SK-N-SH (cell line): ENCODE measurements around the gene ALG10B. TPM values are rescaled to one million over a fixed set of nuclear protein-coding genes. Genes with fewer than 3 reads are reported as not detected.
A peak's percentile ranks its signal among the peaks of the same experiment; 100 is the strongest.
"Not testable (repeated sequence)": the region's sequence is repeated elsewhere in the genome, so short reads cannot be mapped to it uniquely, and the experiment has no call there.

Experiments
- CTCF ChIA-PET: fragments of 300-600, 350-600 bp; formaldehyde crosslinking; extraction: SDS; loops from one replicate; lab custom pipeline; 2021; lab: Yijun Ruan, JAX
- POLR2A ChIA-PET: fragments of 350-600 bp; sonication (Branson Sonifier 250); formaldehyde crosslinking; extraction: SDS; loops from one replicate; lab custom pipeline; 2020; ENCODE audit warnings: antibody characterized with exemption, inconsistent platforms; lab: Yijun Ruan, JAX
- DNase-seq: peaks from one replicate; pipeline ENCODE4 v3.0.0; 2012
- H2AFZ ChIP-seq: fragments of 200-600 bp; sonication (generic); 2 replicates; pipeline ENCODE4 v1.8.1; 2016; ENCODE audit warnings: antibody characterized with exemption, mild to moderate bottlenecking, low read depth
- H3F3A ChIP-seq: fragments of 200-600 bp; sonication (generic); replicated peaks from 2 replicates; pipeline ENCODE3; 2016; ENCODE audit warnings: antibody characterized with exemption, mild to moderate bottlenecking; ENCODE audit not compliant: insufficient read depth
- H3K27ac ChIP-seq, 2 experiments: fragments of 200-500 bp in 1 of 2; fragments of 200-600 bp in 1 of 2; sonication (Bioruptor generic) in 1 of 2; sonication (generic), shearing (Covaris generic) in 1 of 2; 2 replicates each; pipeline versions ENCODE4 v1.5.1 to v1.6.1; 2014 to 2016; ENCODE audit warnings: low read depth in 2 of 2, inconsistent platforms in 1 of 2, low read length in 1 of 2, mild to moderate bottlenecking in 1 of 2, mixed read lengths in 1 of 2
- H3K27me3 ChIP-seq: fragments of 200-600 bp; sonication (generic), shearing (Covaris generic); 2 replicates; pipeline ENCODE4 v1.6.1; 2016; ENCODE audit warnings: mixed run types; ENCODE audit not compliant: insufficient read depth
- H3K36me3 ChIP-seq, 2 experiments: fragments of 200-500 bp in 1 of 2; fragments of 200-600 bp in 1 of 2; sonication (Bioruptor generic) in 1 of 2; sonication (generic) in 1 of 2; replicated peaks in 1 of 2; 2 replicates each; pipeline versions ENCODE3 to v1.5.1; 2014 to 2016; ENCODE audit warnings: low read length in 1 of 2, mild to moderate bottlenecking in 1 of 2; ENCODE audit not compliant: insufficient read depth in 2 of 2, control insufficient read depth in 1 of 2
- H3K4me1 ChIP-seq, 2 experiments: fragments of 200-500 bp in 1 of 2; fragments of 200-600 bp in 1 of 2; sonication (Bioruptor generic) in 1 of 2; sonication (generic), shearing (Covaris generic) in 1 of 2; 2 replicates each; pipeline versions ENCODE4 v1.5.1 to v1.6.1; 2014 to 2016; ENCODE audit warnings: low read depth in 1 of 2, low read length in 1 of 2, mixed run types in 1 of 2; ENCODE audit not compliant: insufficient read depth in 2 of 2, control insufficient read depth in 1 of 2
- H3K4me2 ChIP-seq: fragments of 200-600 bp; sonication (generic), shearing (Covaris generic); 2 replicates; pipeline ENCODE4 v1.6.1; 2017; ENCODE audit warnings: mixed run types
- H3K4me3 ChIP-seq, 2 experiments: fragments of 200-500 bp in 1 of 2; fragments of 200-600 bp in 1 of 2; sonication (Bioruptor generic) in 1 of 2; sonication (generic), shearing (Covaris generic) in 1 of 2; 2 replicates each; pipeline versions ENCODE4 v1.5.1 to v1.8.1; 2014 to 2016; ENCODE audit warnings: low read depth in 2 of 2, inconsistent platforms in 1 of 2, low read length in 1 of 2, mild to moderate bottlenecking in 1 of 2, mixed read lengths in 1 of 2, moderate library complexity in 1 of 2
- H3K79me2 ChIP-seq: fragments of 200-600 bp; sonication (generic); 2 replicates; pipeline ENCODE4 v1.8.1; 2017; ENCODE audit warnings: mild to moderate bottlenecking; ENCODE audit not compliant: insufficient read depth
- H3K9ac ChIP-seq: fragments of 200-600 bp; sonication (generic); 2 replicates; pipeline ENCODE4 v1.6.1; 2017; ENCODE audit warnings: mixed run types
- H3K9me2 ChIP-seq: fragments of 200-600 bp; sonication (generic); 2 replicates; pipeline ENCODE4 v1.6.1; 2017; ENCODE audit warnings: mixed run types
- H3K9me3 ChIP-seq: fragments of 200-600 bp; sonication (generic); 2 replicates; pipeline ENCODE4 v1.6.1; 2017; ENCODE audit warnings: mixed run types, mild to moderate bottlenecking, moderate library complexity
- H4K20me1 ChIP-seq: fragments of 200-600 bp; sonication (generic); 2 replicates; pipeline ENCODE4 v1.6.1; 2017; ENCODE audit warnings: mild to moderate bottlenecking, mixed run types; ENCODE audit not compliant: insufficient read depth
- CTCF ChIP-seq: fragments of 200-600 bp; sonication (generic); IDR thresholded peaks from 2 replicates; pipeline ENCODE4 v1.6.1; 2017; ENCODE audit warnings: antibody characterized with exemption, mild to moderate bottlenecking, moderate library complexity
- ELF1 ChIP-seq: IDR thresholded peaks from 2 replicates; pipeline ENCODE4 v1.4.0; 2012
- EP300 ChIP-seq, 2 experiments: IDR thresholded peaks; 2 replicates each; pipeline versions ENCODE4 v1.4.0 to v1.6.1; 2012; ENCODE audit warnings: borderline replicate concordance in 1 of 2, low read depth in 1 of 2, low read length in 1 of 2
- EZH2phosphoT487 ChIP-seq: fragments of 200-600 bp; sonication (generic); IDR thresholded peaks from 2 replicates; pipeline ENCODE4 v1.6.1; 2017; ENCODE audit warnings: low read depth, mixed run types, mild to moderate bottlenecking, antibody characterized with exemption, moderate library complexity, borderline replicate concordance
- FOXM1 ChIP-seq: IDR thresholded peaks from 2 replicates; pipeline ENCODE4 v1.4.0; 2012; ENCODE audit warnings: low read depth, mild to moderate bottlenecking
- GABPA ChIP-seq: IDR thresholded peaks from 2 replicates; pipeline ENCODE4 v1.4.0; 2012; ENCODE audit warnings: low read depth, mild to moderate bottlenecking
- GATA2 ChIP-seq: sonication (generic); formaldehyde crosslinking; IDR thresholded peaks from 2 replicates; pipeline ENCODE4 v1.5.0; 2020; ENCODE audit warnings: mild to moderate bottlenecking, missing genetic modification reagents
- JUND ChIP-seq: IDR thresholded peaks from 2 replicates; pipeline ENCODE4 v1.4.0; 2012
- MXI1 ChIP-seq: IDR thresholded peaks from 2 replicates; pipeline ENCODE4 v1.6.1; 2012; ENCODE audit warnings: mild to moderate bottlenecking, low read depth, low read length, improper control_type of control experiment
- NRF1 ChIP-seq: IDR thresholded peaks from 2 replicates; pipeline ENCODE4 v1.6.1; 2012; ENCODE audit warnings: low read depth, mild to moderate bottlenecking, low read length
- RCOR1 ChIP-seq: fragments of 150-350 bp; IDR thresholded peaks from 2 replicates; pipeline ENCODE4 v1.6.1; 2017; ENCODE audit warnings: antibody characterized with exemption, low read length
- REST ChIP-seq: IDR thresholded peaks from 2 replicates; pipeline ENCODE4 v1.6.1; 2012; ENCODE audit warnings: mild to moderate bottlenecking, low read depth, low read length, moderate library complexity
- RFX5 ChIP-seq: IDR thresholded peaks from 2 replicates; pipeline ENCODE4 v1.6.1; 2012; ENCODE audit warnings: mild to moderate bottlenecking, improper control_type of control experiment, low read length
- RXRA ChIP-seq: IDR thresholded peaks from 2 replicates; pipeline ENCODE4 v1.4.0; 2012; ENCODE audit warnings: low read depth, mild to moderate bottlenecking, borderline replicate concordance
- SIN3A ChIP-seq: IDR thresholded peaks from 2 replicates; pipeline ENCODE4 v1.6.1; 2012; ENCODE audit warnings: low read depth, mild to moderate bottlenecking, low read length, moderate library complexity, borderline replicate concordance
- SMC3 ChIP-seq: IDR thresholded peaks from 2 replicates; pipeline ENCODE4 v1.6.1; 2012; ENCODE audit warnings: low read depth, low read length, improper control_type of control experiment
- TEAD4 ChIP-seq: IDR thresholded peaks from 2 replicates; pipeline ENCODE4 v1.4.0; 2012; ENCODE audit warnings: mild to moderate bottlenecking, borderline replicate concordance; ENCODE audit not compliant: insufficient read depth
- YY1 ChIP-seq: IDR thresholded peaks from 2 replicates; pipeline ENCODE4 v1.4.0; 2012; ENCODE audit warnings: low read depth, mild to moderate bottlenecking
- WGBS: methylation state at CpG from one replicate; pipeline ENCODE4 v1.1.6; 2017; ENCODE audit warnings: low lambda C conversion rate; 5-methylcytosine and 5-hydroxymethylcytosine counted together
- polyA plus RNA-seq, 3 experiments: library from polyadenylated mRNA; depleted of rRNA; stranded (reverse); fragments of >200 nt; gene quantifications; 2 replicates each; pipeline ENCODE4 v1.2.3, GENCODE V29; 2012
- TF ChIP-seq, protein P1 (sequence below): IDR thresholded peaks from 2 replicates; pipeline ENCODE4 v1.4.0; 2012; ENCODE audit warnings: low read depth, borderline replicate concordance
- TF ChIP-seq, protein P2 (sequence below): IDR thresholded peaks from 2 replicates; pipeline ENCODE4 v1.4.0; 2012; ENCODE audit warnings: low read depth

Gene ALG10B
- polyA plus RNA-seq, 1 of the 3 experiments (the other 2 are of a cell fraction) = 2.6 TPM

- TF ChIP-seq ELF1 (no peak), NRF1 (no peak), CTCF (peak; percentile 78), GATA2 (CRISPR knock-in tag) (no peak), JUND (no peak), SIN3A (no peak), SMC3 (peak; percentile 24; the same call in 1 of the 2 replicates), MXI1 (no peak), EP300 (IDR thresholded peaks at IDR 0.05; ENCODE audit: borderline replicate concordance in 1 of 2, low read depth in 1 of 2, low read length in 1 of 2) (no peak)
Observed at GRCh38 chr12:38328306-38328895, 11.8 kb downstream of the ALG10B start (continued).

- H3K4me3 ChIP-seq, H3K9me2 ChIP-seq, H3K9ac ChIP-seq, H3K36me3 ChIP-seq, H3K4me1 ChIP-seq, H3K4me2 ChIP-seq, H2AFZ ChIP-seq, H4K20me1 ChIP-seq, H3K79me2 ChIP-seq, H3F3A ChIP-seq, H3K9me3 ChIP-seq, POLR2A ChIA-PET, H3K27ac ChIP-seq, DNase-seq, H3K27me3 ChIP-seq: not testable (repeated sequence)
- WGBS = 87% methylated on average over 12 of the region's 30 CpGs
- CTCF ChIA-PET = interaction anchor here (1.1 kb wide), 1 partner anchor 943 kb away, joined by 3 read pairs; no protein-coding TSS in a partner anchor
Observed at GRCh38 chr12:38330414-38330813, 13.8 kb downstream of the ALG10B start.

DNA sequence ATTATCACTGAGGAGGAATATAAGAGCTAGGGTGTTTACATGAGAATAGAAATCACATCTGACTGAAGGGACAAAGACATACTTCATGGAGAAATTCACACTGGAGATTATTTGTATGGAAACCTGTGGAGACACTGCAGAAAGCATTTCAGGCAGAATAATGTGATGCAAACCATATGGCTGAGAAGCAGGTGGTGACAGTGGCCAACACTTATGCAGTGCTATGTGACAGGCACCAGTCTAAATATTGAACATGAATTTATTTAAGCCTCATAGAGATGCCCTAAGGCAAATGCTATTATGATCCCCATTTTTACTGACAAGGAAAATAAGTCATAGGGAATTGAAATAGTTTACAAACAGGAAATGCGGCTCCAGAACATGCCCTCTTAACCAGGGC lies 16.2 kb downstream of the ALG10B start:
- 91% methylated on average over 1 of the region's 1 CpG for WGBS
- POLR2A ChIA-PET = no interaction called here
- no peak overlapping the region for H3K27ac ChIP-seq
- no peaks in the 10 kb centered on the region for H3K79me2 ChIP-seq
- H3K36me3 ChIP-seq = no peaks in the 10 kb centered on the region
- H4K20me1 ChIP-seq = no peaks in the 10 kb centered on the region
- H3F3A ChIP-seq = peaks cover 5% of the 10 kb centered on the region
- H3K27me3 ChIP-seq = no peaks in the 10 kb centered on the region
- H3K4me1 ChIP-seq = no peaks in the 10 kb centered on the region
- H3K4me2 ChIP-seq = no peak overlapping the region
- H3K4me3 ChIP-seq = no peak overlapping the region
- no peak for DNase-seq
- no peaks in the 10 kb centered on the region for H3K9me3 ChIP-seq
- H2AFZ ChIP-seq = no peak overlapping the region
- H3K9me2 ChIP-seq = no peaks in the 10 kb centered on the region
- CTCF ChIA-PET = no interaction called here
- no peak overlapping the region for H3K9ac ChIP-seq
- no peak for TF ChIP-seq YY1
- no peak for TF ChIP-seq GABPA
- no peak for TF ChIP-seq ELF1
- TF ChIP-seq, protein P1, sequence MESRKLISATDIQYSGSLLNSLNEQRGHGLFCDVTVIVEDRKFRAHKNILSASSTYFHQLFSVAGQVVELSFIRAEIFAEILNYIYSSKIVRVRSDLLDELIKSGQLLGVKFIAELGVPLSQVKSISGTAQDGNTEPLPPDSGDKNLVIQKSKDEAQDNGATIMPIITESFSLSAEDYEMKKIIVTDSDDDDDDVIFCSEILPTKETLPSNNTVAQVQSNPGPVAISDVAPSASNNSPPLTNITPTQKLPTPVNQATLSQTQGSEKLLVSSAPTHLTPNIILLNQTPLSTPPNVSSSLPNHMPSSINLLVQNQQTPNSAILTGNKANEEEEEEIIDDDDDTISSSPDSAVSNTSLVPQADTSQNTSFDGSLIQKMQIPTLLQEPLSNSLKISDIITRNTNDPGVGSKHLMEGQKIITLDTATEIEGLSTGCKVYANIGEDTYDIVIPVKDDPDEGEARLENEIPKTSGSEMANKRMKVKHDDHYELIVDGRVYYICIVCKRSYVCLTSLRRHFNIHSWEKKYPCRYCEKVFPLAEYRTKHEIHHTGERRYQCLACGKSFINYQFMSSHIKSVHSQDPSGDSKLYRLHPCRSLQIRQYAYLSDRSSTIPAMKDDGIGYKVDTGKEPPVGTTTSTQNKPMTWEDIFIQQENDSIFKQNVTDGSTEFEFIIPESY = no peak
- TF ChIP-seq REST = no peak
- no peak for TF ChIP-seq RXRA
- no peak for TF ChIP-seq RFX5
- no peak for TF ChIP-seq EZH2phosphoT487
- TF ChIP-seq, protein P2, sequence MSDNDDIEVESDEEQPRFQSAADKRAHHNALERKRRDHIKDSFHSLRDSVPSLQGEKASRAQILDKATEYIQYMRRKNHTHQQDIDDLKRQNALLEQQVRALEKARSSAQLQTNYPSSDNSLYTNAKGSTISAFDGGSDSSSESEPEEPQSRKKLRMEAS = no peak
- TF ChIP-seq FOXM1 = no peak
- no peak for TF ChIP-seq NRF1
- no peak for TF ChIP-seq RCOR1
- no peak for TF ChIP-seq TEAD4
